ENCODE results near the gene CFAP97. TPM values are rescaled to one million over a fixed set of nuclear protein-coding genes. Genes with fewer than 3 reads are reported as not detected.

Gene CFAP97
- total RNA-seq, 1 experiment from 2014 or later, result 36.9 TPM

- H3K4me3 Mint-ChIP-seq (ENCODE audit: low read depth, unreplicated experiment), result no peak overlapping the region
- H3K4me1 Mint-ChIP-seq (ENCODE audit: low read depth, unreplicated experiment), result peaks cover 7% of the 10 kb centered on the region
- intact Hi-C loops (cut with micrococcal nuclease; ENCODE audit: unreplicated experiment), result no loop called here
- no peaks in the 10 kb centered on the region for H3K9me3 Mint-ChIP-seq (ENCODE audit: low read depth, unreplicated experiment)
- H3K27me3 Mint-ChIP-seq (ENCODE audit: unreplicated experiment), result no peaks in the 10 kb centered on the region
- TF ChIP-seq, protein P1, sequence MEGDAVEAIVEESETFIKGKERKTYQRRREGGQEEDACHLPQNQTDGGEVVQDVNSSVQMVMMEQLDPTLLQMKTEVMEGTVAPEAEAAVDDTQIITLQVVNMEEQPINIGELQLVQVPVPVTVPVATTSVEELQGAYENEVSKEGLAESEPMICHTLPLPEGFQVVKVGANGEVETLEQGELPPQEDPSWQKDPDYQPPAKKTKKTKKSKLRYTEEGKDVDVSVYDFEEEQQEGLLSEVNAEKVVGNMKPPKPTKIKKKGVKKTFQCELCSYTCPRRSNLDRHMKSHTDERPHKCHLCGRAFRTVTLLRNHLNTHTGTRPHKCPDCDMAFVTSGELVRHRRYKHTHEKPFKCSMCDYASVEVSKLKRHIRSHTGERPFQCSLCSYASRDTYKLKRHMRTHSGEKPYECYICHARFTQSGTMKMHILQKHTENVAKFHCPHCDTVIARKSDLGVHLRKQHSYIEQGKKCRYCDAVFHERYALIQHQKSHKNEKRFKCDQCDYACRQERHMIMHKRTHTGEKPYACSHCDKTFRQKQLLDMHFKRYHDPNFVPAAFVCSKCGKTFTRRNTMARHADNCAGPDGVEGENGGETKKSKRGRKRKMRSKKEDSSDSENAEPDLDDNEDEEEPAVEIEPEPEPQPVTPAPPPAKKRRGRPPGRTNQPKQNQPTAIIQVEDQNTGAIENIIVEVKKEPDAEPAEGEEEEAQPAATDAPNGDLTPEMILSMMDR (IDR thresholded peaks at IDR 0.05; ENCODE audit: unreplicated experiment), result no peak
- no peak for DNase-seq
- CTCF ChIA-PET, result no interaction called here
- H3K36me3 Mint-ChIP-seq (ENCODE audit: insufficient read depth, unreplicated experiment), result peaks cover 20% of the 10 kb centered on the region
- H3K27ac Mint-ChIP-seq (ENCODE audit: unreplicated experiment), result no peak overlapping the region
- no TSS peak for BruUV-seq (replicated peaks)
These were observed 64.1 kb downstream of the CFAP97 start for GRCh38 chr4:185139736-185140135.

- Mint-ChIP-seq H3K36me3 (ENCODE audit: insufficient read depth, unreplicated experiment) (peaks cover 9% of the 10 kb centered on the region), H3K4me3 (ENCODE audit: low read depth, unreplicated experiment) (no peak overlapping the region), H3K27me3 (ENCODE audit: unreplicated experiment) (no peaks in the 10 kb centered on the region), H3K9me3 (ENCODE audit: low read depth, unreplicated experiment) (no peaks in the 10 kb centered on the region), H3K4me1 (ENCODE audit: low read depth, unreplicated experiment) (no peaks in the 10 kb centered on the region), H3K27ac (ENCODE audit: unreplicated experiment) (no peak overlapping the region)
- no peak for DNase-seq
- CTCF ChIA-PET, result no interaction called here
- intact Hi-C loops (cut with micrococcal nuclease; ENCODE audit: unreplicated experiment), result no loop called here
- no TSS peak for BruUV-seq (replicated peaks)
- TF ChIP-seq, protein P1 (IDR thresholded peaks at IDR 0.05; ENCODE audit: unreplicated experiment), result no peak
These were observed 65.6 kb downstream of the CFAP97 start for GRCh38 chr4:185138161-185138560.

DNA sequence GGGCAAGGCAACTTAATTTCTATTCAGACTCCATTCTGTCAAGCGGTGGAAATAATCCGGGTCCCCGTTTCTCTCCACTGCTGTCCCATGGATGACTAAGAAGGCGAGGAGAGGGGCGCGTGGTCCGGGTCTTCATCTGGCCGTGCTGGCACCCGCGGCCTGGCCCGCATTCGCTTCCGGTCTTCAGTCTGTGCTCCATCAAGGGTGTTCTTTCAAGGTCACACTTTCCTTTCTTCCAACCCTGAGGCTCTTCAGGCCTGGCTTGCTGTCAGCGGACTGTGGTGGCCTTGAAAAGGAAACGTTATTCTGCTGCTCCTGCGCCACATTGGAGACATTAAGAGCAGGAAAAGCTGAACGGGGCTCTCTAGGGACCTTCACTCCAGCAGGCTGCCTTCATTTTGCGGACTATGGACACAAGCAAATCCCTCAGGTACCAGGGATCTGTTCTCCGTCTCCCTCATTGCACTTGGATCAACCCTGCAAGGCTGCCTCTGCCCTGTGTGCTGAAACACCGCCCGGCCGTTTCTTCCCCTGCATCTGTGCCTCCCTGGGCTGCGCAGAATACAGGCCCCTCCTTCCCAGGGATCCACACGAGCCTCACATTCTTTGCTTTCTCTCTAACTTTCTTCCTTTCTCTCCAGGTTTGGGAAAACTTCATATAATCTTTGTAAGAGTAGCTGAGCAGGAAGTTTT, 66.4 kb downstream of the CFAP97 start:
- no TSS peak for BruUV-seq (replicated peaks)
- no peak overlapping the region for H3K27ac Mint-ChIP-seq (ENCODE audit: unreplicated experiment)
- H3K9me3 Mint-ChIP-seq (ENCODE audit: low read depth, unreplicated experiment), result no peaks in the 10 kb centered on the region
- H3K36me3 Mint-ChIP-seq (ENCODE audit: insufficient read depth, unreplicated experiment), result peaks cover 2% of the 10 kb centered on the region
- intact Hi-C loops (cut with micrococcal nuclease; ENCODE audit: unreplicated experiment), result no loop called here
- H3K27me3 Mint-ChIP-seq (ENCODE audit: unreplicated experiment), result no peaks in the 10 kb centered on the region
- DNase-seq, result no peak
- CTCF ChIA-PET, result no interaction called here
- H3K4me1 Mint-ChIP-seq (ENCODE audit: low read depth, unreplicated experiment), result no peaks in the 10 kb centered on the region
- no peak overlapping the region for H3K4me3 Mint-ChIP-seq (ENCODE audit: low read depth, unreplicated experiment)
- TF ChIP-seq, protein P1 (IDR thresholded peaks at IDR 0.05; ENCODE audit: unreplicated experiment), result no peak

- Mint-ChIP-seq H3K27me3 (ENCODE audit: unreplicated experiment) (no peaks in the 10 kb centered on the region), H3K27ac (ENCODE audit: unreplicated experiment) (no peak overlapping the region), H3K36me3 (ENCODE audit: insufficient read depth, unreplicated experiment) (no peaks in the 10 kb centered on the region), H3K4me3 (ENCODE audit: low read depth, unreplicated experiment) (no peak overlapping the region), H3K9me3 (ENCODE audit: low read depth, unreplicated experiment) (no peaks in the 10 kb centered on the region), H3K4me1 (ENCODE audit: low read depth, unreplicated experiment) (no peaks in the 10 kb centered on the region)
- CTCF ChIA-PET, result interaction anchor here (0.9 to 2.1 kb wide), 8 partner anchors 9 to 169 kb away, joined by 3 to 23 read pairs (median 5); partner anchors contain the start of gene SLC25A4
- intact Hi-C loops (cut with micrococcal nuclease; ENCODE audit: unreplicated experiment), result loop anchor here (1.0 to 2.0 kb wide), 2 partner anchors 38 to 95 kb away; no protein-coding TSS in a partner anchor
- no TSS peak for BruUV-seq (replicated peaks)
- DNase-seq, result peak; percentile 6
- TF ChIP-seq, protein P1 (IDR thresholded peaks at IDR 0.05; ENCODE audit: unreplicated experiment), result peak; percentile 36
These were observed 69.4 kb downstream of the CFAP97 start for GRCh38 chr4:185134307-185134869.
